Neural cell (in vitro differentiated cells): ENCODE measurements around the gene PPP1R14B.

ENCODE experiments used
- CTCF ChIP-seq: fragments of 450-650 bp; IDR thresholded peaks from 2 replicates; pipeline ENCODE4 v1.5.1; 2014; ENCODE audit warnings: antibody characterized with exemption, mild to moderate bottlenecking, moderate library complexity; ENCODE audit not compliant: poor library complexity, severe bottlenecking
- EP300 ChIP-seq: fragments of 450-650 bp; conservative IDR thresholded peaks from 2 replicates; pipeline ENCODE4 v1.6.1; 2014; ENCODE audit warnings: antibody characterized with exemption, mild to moderate bottlenecking, moderate library complexity; ENCODE audit not compliant: poor library complexity, severe bottlenecking
- EZH2 ChIP-seq: fragments of 200-600, 300-800 bp; shearing (Covaris generic), sonication (generic); IDR thresholded peaks from 2 replicates; pipeline ENCODE4 v1.6.1; 2014; ENCODE audit warnings: antibody characterized with exemption, low read length, borderline replicate concordance, mild to moderate bottlenecking; ENCODE audit not compliant: insufficient read depth, poor library complexity, severe bottlenecking
- POLR2AphosphoS5 ChIP-seq: IDR thresholded peaks from 2 replicates; pipeline ENCODE4 v1.6.1; 2012
- RAD21 ChIP-seq: fragments of 450-650 bp; conservative IDR thresholded peaks from 2 replicates; pipeline ENCODE4 v1.6.1; 2014; ENCODE audit warnings: antibody characterized with exemption, mild to moderate bottlenecking, moderate library complexity
- TAF1 ChIP-seq: IDR thresholded peaks from 2 replicates; pipeline ENCODE4 v1.6.1; 2012; ENCODE audit warnings: low read depth
- TF ChIP-seq, protein P1 (sequence below): IDR thresholded peaks from 2 replicates; pipeline ENCODE4 v1.6.1; 2012; ENCODE audit warnings: borderline replicate concordance

DNA sequence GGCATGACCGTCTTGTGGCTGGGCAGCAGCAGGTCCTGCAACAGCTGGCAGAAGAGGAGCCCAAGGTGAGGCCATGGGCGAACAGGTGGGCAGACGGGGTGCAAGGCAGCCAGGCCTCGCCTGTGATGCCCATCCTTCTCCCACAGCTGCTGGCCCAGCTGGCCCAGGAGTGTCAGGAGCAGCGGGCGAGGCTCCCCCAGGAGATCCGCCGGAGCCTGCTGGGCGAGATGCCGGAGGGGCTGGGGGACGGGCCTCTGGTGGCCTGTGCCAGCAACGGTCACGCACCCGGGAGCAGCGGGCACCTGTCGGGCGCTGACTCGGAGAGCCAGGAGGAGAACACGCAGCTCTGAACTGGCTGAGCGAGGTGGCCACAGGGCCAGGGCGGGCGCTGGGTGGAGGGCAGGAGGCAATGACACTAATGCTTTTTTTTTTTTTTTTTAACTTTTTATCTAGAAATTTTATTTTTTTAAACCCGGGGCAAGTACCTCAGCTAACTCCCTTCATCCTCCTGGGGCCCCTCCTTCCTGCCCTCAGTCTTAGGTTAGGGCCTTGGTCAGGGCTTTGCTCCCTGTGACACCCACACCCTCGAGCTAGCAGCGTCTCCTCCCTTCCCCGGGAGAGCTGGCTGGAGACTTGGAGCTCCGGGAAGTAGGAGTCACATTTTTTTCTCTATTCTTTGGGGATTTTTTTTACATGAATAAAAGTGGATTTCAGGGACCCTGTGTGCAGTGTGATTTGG, 20.6 kb upstream of the PPP1R14B start:
- TF ChIP-seq EZH2: no peak
- no peak for TF ChIP-seq CTCF
- TF ChIP-seq TAF1: no peak
- TF ChIP-seq POLR2AphosphoS5: no peak
- TF ChIP-seq, protein P1, sequence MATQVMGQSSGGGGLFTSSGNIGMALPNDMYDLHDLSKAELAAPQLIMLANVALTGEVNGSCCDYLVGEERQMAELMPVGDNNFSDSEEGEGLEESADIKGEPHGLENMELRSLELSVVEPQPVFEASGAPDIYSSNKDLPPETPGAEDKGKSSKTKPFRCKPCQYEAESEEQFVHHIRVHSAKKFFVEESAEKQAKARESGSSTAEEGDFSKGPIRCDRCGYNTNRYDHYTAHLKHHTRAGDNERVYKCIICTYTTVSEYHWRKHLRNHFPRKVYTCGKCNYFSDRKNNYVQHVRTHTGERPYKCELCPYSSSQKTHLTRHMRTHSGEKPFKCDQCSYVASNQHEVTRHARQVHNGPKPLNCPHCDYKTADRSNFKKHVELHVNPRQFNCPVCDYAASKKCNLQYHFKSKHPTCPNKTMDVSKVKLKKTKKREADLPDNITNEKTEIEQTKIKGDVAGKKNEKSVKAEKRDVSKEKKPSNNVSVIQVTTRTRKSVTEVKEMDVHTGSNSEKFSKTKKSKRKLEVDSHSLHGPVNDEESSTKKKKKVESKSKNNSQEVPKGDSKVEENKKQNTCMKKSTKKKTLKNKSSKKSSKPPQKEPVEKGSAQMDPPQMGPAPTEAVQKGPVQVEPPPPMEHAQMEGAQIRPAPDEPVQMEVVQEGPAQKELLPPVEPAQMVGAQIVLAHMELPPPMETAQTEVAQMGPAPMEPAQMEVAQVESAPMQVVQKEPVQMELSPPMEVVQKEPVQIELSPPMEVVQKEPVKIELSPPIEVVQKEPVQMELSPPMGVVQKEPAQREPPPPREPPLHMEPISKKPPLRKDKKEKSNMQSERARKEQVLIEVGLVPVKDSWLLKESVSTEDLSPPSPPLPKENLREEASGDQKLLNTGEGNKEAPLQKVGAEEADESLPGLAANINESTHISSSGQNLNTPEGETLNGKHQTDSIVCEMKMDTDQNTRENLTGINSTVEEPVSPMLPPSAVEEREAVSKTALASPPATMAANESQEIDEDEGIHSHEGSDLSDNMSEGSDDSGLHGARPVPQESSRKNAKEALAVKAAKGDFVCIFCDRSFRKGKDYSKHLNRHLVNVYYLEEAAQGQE: no peak
- no peak for TF ChIP-seq EP300
- no peak for TF ChIP-seq RAD21
